GM21390 (cell line): ENCODE measurements around the gene BHLHA9.
"Not testable (repeated sequence)": the region's sequence is repeated elsewhere in the genome, so short reads cannot be mapped to it uniquely, and the experiment has no call there.

ENCODE experiments used
- ATAC-seq: cut with Tn5 transposase; IDR thresholded peaks from one replicate; pipeline ENCODE4 v1.9.1; 2021; ENCODE audit not compliant: unreplicated experiment

Gene BHLHA9

DNA sequence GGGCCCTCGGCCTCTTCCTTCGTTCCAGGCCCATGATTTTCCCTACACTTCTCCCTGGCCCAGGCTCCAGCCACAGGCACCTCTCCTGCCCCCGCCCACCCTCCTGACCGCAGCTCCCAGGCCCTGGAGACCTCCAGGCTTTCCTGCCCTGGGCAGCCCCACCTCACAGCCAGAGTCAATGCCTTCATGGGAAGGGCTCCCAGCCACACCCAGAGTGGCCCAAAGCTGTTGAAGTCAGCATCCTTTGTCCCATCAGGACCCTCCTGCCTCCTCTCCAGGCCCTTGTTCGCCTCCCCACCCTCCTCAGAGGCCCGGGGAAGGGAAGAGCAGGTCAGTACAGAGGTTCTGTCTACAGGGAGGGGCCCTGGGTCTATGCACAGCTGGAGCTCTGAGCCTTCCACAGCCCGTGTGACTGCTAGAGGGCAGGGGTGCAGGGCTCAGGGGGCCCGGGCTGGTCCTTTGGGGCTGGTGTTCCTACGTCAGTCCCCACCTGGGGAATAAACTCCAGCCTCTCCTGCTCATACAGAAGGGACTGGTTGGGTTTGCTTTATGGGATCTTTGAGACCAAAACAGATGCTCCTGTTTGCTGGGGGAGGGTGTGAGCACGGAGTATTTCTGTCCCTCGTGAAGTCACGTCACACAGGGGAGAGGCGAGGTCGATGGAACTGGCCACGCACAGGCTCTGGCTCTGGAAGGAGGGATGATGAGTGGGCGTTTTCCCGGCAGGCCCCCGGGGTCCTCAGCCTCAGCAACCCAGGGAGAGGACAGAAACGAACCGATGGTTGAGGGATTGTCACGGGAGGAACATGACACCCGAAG is 29.5 kb downstream of the BHLHA9 start:
- no peak for ATAC-seq

DNA sequence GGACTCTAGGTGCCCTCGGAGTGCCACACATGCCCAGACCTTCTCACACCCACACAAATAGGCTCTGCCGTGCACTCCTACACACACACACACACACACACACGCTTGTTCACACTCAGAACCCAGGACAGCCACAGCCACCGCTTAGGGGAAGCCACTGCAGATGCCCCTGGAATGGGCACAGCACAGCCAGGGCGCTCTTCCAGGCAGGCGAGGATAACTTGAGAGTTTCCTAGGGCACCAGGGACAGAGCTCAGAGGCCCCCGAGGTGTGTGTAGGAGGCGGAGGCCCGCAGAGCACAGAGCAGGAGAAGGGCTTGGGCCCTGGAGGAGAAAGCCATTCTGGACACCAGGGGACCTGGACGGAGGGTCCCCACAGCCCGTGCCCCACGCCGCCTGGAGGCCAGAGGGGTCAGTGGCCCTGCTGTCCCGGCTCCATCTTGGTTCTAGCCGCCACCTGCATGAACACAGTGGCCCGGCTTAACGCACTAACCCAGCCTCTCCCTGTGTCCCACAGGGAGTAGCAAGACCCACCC is 30.2 kb downstream of the BHLHA9 start:
- no peak for ATAC-seq

DNA sequence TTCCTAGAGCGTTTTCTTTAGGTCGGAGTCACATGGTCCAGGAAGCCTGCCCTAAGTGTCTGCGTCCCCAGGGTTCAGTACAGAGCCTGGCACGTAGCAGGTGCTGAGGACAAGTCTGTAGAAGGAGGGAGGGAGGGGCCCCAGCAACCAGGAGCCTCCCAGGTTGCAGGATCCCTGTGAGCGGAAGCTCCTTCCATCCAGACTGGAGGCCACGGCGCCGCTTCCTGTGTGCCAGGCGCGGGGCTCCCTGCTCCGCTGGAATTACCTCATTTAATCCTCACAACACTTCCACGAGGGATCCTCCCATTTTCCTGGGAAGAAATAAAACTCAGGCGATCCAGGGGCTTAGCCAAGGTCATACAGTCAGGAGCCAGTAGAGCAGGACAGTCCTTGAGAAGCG is 31.3 kb downstream of the BHLHA9 start:
- no peak for ATAC-seq

DNA sequence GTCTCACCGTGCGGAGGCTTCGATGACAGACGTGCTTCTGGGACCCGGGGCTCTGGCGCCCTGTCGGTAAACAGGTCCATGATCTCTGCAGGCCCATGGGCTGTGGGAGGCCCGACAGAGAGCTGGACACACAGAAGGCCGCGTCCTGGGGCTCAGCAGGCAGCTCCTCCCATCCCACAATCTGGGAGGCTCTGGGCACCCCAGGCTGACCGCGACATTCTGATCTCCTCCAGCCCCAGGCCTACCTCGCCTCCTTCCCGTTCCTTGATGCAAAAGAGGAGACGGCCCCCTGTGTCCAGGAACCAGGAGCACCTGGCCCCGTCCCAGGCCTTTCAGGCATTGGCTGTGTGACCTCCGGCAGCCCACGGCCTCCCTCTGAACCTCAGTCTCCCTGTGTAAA is 32.5 kb downstream of the BHLHA9 start:
- ATAC-seq: no peak

DNA sequence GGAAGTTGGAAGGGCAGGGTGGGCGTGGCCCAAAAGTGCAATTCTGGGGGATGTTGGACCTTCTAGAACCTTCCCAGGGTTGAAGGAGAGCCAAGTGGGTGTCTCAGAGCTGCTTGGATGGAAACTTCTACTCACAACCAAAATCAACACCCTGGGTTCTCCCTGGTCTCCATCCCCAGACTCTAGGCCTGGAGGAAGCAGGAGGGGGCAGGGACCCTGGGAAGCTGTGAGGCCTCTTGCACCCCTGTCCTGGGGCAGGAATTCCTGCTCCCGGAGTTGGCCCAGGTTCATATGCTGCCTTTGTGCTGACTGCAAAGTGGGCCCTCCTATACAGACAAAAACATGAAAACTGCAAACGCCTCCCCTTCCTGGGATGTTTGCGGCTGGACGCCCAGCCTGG is 34.3 kb downstream of the BHLHA9 start:
- no peak for ATAC-seq

DNA sequence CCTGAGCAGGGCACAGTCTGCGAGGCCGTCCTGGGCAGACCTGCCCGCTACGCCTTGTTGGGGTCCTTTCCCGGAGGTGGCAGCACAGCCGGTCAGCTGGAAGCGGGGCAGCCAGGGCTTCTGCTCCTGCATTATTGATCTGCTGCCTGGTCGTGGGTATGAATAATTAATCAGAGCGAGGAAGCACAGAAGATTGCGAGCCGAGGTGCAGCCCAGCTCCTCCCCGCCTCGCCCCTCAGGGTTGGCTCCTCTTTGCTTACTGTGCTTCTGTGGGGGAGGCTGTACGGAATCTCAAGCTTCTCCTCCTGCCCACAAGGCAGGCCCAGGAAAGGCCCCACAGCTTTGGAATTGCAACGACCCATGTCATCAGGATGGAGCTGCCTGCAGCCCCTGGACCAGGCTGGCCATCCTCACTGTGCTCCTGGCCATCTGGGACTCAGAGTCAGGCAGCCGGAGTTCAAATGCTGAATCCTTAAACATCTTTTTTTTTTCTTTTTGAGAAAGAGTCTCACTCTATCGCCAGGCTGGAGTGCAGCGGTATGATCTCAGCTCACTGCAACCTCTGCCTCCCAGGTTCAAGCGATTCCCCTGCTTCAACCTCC is 34.8 kb downstream of the BHLHA9 start:
- ATAC-seq: no peak

DNA sequence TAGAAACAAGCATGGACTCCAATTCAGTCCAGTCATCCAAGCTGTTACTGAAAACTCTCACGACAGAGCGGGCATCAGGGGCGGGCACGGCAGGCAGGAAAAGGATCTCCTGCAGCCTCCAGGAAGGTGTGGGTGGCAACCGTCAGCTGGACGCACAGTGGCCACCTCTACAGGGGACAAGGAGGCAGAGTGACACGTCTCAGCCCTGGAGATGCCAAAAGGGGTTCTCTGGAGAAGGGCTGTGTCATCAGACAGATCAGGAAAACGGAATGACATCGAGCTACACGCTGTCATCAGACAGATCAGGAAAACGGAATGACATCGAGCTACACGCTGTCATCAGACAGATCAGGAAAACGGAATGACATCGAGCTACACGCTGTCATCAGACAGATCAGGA is 37.6 kb downstream of the BHLHA9 start:
- not testable (repeated sequence) for ATAC-seq

DNA sequence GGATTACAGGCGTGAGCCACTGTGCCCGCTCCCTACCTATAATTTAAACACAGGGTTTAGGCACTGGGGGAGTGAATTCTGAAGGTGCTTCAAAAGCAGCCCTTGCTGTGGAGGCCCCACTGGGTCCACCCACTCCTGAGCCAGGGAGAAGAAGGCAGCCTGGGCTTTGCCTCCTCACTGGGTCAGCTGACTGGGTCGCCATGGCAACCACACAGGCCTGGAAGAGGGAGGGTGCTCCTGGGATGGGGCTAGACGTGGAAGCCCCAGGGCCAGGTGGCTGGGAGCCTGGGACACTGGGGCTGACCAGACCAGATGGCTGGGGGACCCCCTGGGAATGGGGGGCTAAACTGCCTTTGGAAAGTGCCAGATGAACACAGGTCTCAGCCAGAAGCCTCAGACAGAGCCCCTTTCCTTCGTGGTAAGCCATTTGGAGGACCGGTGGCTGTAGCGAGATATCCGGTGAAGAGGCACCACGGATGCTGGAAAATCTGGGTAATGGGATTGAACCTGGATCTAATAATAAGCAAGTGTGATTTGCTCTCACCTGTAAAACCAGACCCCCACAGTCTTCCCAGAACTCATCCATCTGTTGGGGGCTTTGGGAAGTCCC is 42.1 kb downstream of the BHLHA9 start:
- ATAC-seq: no peak

DNA sequence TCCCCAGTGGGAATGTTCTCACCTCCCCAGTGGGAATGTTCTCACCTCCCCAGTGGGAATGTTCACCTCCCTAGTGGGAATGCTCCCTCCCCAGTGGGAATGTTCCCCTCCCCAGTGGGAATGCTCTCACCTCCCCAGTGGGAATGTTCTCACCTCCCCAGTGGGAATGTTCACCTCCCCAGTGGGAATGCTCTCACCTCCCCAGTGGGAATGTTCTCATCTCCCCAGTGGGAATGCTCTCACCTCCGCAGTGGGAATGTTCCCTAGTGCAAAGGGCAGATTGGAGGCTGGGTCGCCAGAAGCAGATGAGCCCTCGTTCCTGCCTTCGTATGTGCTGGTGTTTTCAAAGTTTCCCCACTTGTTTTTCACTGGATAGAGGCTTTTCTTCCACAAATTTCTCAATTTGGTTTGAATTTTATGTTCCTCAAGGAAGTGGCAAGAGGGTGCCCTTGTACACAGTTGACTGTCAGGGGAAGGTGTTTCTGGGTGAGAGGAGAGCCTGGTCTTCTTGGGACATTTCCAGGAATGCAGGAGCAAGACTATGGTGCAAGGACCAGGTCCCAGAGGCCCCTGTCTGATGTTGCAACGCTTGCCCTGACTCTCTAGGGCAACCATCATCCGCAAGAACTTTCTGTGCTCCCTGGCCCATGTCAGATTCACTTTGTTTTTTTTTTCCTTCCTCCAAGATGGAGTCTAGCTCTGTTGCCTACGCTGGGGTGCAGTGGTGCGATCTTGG is 43.2 kb downstream of the BHLHA9 start:
- ATAC-seq: no peak

DNA sequence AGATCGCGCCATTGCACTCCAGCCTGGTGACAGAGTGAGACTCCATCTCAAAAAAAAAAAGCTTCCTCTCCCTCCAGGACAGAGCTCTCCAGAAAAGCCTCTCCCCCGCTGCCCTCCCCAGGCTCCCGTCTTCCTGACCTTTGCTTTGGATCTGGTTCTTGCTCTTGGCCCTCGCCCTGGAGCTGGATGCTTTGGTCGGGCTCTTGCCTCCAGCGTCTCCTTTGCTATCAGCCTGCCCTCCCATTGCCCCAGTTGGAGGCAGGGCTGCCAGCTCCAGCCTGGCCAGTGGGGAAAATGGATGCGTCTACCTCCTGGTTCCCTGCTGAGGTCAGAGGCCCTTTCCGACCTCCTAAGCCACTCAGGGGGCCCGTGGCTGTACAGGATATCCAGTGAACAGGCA is 45.2 kb downstream of the BHLHA9 start:
- ATAC-seq: no peak

DNA sequence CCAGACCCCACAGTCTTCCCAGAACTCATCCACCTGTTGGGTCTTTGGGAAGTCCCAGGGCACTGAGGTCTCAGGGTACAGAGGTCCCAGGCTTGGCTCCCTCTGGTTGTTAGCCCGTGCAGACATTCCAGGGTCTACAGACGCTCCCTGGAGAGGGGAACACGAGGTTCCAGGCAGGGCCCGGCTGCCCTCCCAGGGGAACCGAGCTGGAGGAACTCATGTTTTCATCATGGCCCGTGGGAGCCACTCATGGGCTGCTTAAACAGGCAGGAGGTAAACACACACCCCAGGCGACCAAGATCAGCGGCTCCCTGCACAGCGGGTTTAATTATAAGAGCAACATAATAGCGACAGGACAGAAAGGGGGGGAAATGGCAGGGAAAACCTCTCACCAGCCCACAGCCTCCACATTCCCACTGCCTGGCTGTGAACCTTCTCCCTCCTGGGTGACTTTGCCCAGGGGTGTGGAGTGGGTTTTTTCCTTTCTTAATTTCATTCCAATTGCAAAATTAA is 45.7 kb downstream of the BHLHA9 start:
- ATAC-seq: no peak
